Thyroid gland (tissue), 4 donors: ENCODE results near the gene NAA16.

Experiments
- CTCF ChIP-seq, 6 experiments: fragments of 200-600 bp in 3 of 6; fragments of 450-650 bp in 3 of 6; sonication (generic) in 3 of 6; IDR thresholded peaks; one replicate each; pipeline ENCODE4 v1.5.1; 2016 to 2019; ENCODE audit warnings: antibody characterized with exemption in 6 of 6, mild to moderate bottlenecking in 2 of 6, inconsistent platforms in 1 of 6, moderate library complexity in 1 of 6
- POLR2A ChIP-seq, 2 donors: fragments of 450-650 bp; IDR thresholded peaks; one replicate each; pipeline ENCODE4 v1.6.1; 2017; ENCODE audit warnings: antibody characterized with exemption in 2 of 2, mild to moderate bottlenecking in 2 of 2, moderate library complexity in 1 of 2

GRCh38 chr13:41326661-41327060 lies 15.6 kb downstream of the NAA16 start:
- TF ChIP-seq CTCF (IDR thresholded peaks at IDR 0.05) (no peak), POLR2A (IDR thresholded peaks at IDR 0.05) (no peak)
